ENCODE data around the gene HMCN2.

Gene HMCN2

DNA sequence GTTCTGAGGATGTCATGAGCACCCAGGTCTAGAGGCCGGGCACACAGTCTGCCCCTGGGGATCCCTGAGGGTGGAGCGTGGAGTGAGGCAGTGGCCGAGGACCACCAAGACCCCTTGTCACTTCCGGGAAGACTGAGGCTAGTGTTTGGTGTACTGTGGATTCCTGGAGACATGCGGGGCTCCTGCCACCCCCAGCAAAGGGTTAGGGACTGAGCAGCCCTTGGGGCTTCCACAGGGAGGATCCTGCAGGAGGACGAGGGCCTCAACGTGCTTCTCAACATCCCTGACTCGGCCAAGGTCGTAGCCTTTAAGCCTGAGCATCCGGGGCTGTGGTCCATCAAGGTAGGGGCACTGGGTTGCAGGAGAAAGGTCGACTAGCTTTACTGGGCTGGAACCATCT lies 29.9 kb downstream of the HMCN2 start:
- H3K27me3 ChIP-seq (replicated peaks; ENCODE audit: insufficient read depth, low read length) = peaks cover 61% of the 10 kb centered on the region
- no peaks in the 10 kb centered on the region for H3K9me2 ChIP-seq (replicated peaks; ENCODE audit: insufficient read depth, low read length)
- no peaks in the 10 kb centered on the region for H4K20me1 ChIP-seq (ENCODE audit: insufficient read depth, low read length)
- no peak overlapping the region for H3K9ac ChIP-seq (ENCODE audit: low read length)
- H3K4me2 ChIP-seq (ENCODE audit: low read depth, low read length) = no peak overlapping the region
- no peak overlapping the region for H3K4me3 ChIP-seq (ENCODE audit: low read length)
- TF ChIP-seq, protein P1, sequence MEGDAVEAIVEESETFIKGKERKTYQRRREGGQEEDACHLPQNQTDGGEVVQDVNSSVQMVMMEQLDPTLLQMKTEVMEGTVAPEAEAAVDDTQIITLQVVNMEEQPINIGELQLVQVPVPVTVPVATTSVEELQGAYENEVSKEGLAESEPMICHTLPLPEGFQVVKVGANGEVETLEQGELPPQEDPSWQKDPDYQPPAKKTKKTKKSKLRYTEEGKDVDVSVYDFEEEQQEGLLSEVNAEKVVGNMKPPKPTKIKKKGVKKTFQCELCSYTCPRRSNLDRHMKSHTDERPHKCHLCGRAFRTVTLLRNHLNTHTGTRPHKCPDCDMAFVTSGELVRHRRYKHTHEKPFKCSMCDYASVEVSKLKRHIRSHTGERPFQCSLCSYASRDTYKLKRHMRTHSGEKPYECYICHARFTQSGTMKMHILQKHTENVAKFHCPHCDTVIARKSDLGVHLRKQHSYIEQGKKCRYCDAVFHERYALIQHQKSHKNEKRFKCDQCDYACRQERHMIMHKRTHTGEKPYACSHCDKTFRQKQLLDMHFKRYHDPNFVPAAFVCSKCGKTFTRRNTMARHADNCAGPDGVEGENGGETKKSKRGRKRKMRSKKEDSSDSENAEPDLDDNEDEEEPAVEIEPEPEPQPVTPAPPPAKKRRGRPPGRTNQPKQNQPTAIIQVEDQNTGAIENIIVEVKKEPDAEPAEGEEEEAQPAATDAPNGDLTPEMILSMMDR (IDR thresholded peaks at IDR 0.05; ENCODE audit: low read length) = no peak
- TF ChIP-seq EZH2 (optimal IDR thresholded peaks at IDR 0.05; ENCODE audit: low read depth, low read length) (no peak), EZH2phosphoT487 (IDR thresholded peaks at IDR 0.05; ENCODE audit: low read length) (no peak)
- H2AFZ ChIP-seq (ENCODE audit: low read length) = no peak overlapping the region
- H3K27ac ChIP-seq (ENCODE audit: low read length) = no peak overlapping the region
- H3F3A ChIP-seq (ENCODE audit: insufficient read depth, low read length) = no peaks in the 10 kb centered on the region
- no peaks in the 10 kb centered on the region for H3K79me2 ChIP-seq (ENCODE audit: low read length)
- DNase-seq = no peak
- H3K9me3 ChIP-seq (replicated peaks; ENCODE audit: insufficient read depth, low read length) = no peaks in the 10 kb centered on the region
- H3K36me3 ChIP-seq (replicated peaks; ENCODE audit: insufficient read depth, low read length) = no peaks in the 10 kb centered on the region
- H3K4me1 ChIP-seq (ENCODE audit: low read length) = no peaks in the 10 kb centered on the region

DNA sequence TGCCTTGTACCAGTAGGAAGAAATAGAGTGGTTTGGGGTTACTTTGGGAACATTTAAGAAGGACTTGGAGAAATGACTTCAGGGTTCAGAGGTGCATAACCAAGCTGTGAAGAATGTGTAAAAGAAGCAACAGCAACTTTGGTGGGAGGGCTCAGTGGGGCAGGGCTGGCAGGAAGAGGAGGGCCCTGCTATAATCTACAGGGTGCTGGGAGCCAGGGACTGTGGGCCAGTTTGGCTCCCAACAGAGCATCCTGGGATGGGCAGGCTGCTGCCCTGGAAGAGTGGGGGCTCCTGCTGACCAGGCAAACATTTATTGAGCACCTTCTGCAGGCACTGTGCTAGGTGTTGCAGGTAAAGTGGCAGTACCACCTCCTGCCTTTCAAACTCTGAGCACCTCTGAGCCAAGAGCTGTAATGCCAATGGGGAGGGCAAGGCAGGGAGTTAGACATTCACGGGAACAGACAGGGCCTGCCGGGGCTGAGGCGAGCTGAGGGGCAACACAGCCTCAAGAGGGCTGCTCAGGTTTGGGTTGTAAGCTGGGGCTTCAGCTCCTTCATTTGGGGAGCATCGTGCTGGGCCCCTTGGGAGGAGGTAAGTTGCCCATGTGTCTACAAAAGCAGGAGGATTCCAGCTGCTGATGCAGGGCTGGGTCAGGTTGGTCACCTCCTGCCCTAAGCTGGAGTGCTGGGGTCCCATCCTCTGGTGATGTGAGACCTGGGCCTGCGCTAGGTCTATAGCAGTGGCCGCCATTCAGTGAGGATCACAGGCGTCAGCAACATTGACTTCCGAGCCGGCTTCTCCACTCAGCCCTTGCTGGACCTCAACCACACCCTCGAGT lies 30.6 kb downstream of the HMCN2 start:
- H4K20me1 ChIP-seq (ENCODE audit: insufficient read depth, low read length) = no peaks in the 10 kb centered on the region
- H3F3A ChIP-seq (ENCODE audit: insufficient read depth, low read length) = no peaks in the 10 kb centered on the region

GRCh38 chr9:130296783-130297055 lies 31.2 kb downstream of the HMCN2 start:
- Histone ChIP-seq H3K4me3 (ENCODE audit: low read length) (no peak overlapping the region), H3K4me2 (ENCODE audit: low read depth, low read length) (no peak overlapping the region), H2AFZ (ENCODE audit: low read length) (no peak overlapping the region), H3K9me2 (replicated peaks; ENCODE audit: insufficient read depth, low read length) (no peaks in the 10 kb centered on the region), H3K27ac (ENCODE audit: low read length) (no peak overlapping the region), H3K27me3 (replicated peaks; ENCODE audit: insufficient read depth, low read length) (peaks cover 54% of the 10 kb centered on the region), H3K36me3 (replicated peaks; ENCODE audit: insufficient read depth, low read length) (no peaks in the 10 kb centered on the region), H3K9ac (ENCODE audit: low read length) (no peak overlapping the region), H3K9me3 (replicated peaks; ENCODE audit: insufficient read depth, low read length) (no peaks in the 10 kb centered on the region), H3F3A (ENCODE audit: insufficient read depth, low read length) (no peaks in the 10 kb centered on the region), H3K79me2 (ENCODE audit: low read length) (no peaks in the 10 kb centered on the region), H4K20me1 (ENCODE audit: insufficient read depth, low read length) (no peaks in the 10 kb centered on the region), H3K4me1 (ENCODE audit: low read length) (no peaks in the 10 kb centered on the region)
- no peak for DNase-seq
- TF ChIP-seq EZH2phosphoT487 (IDR thresholded peaks at IDR 0.05; ENCODE audit: low read length) = no peak

More for the DNA sequence above, 30.6 kb downstream of the HMCN2 start:
- no peaks in the 10 kb centered on the region for H3K79me2 ChIP-seq (ENCODE audit: low read length)
- peaks cover 54% of the 10 kb centered on the region for H3K27me3 ChIP-seq (replicated peaks; ENCODE audit: insufficient read depth, low read length)
- H2AFZ ChIP-seq (ENCODE audit: low read length) = no peak overlapping the region
- no peak overlapping the region for H3K27ac ChIP-seq (ENCODE audit: low read length)
- H3K4me1 ChIP-seq (ENCODE audit: low read length) = no peaks in the 10 kb centered on the region
- no peak overlapping the region for H3K9ac ChIP-seq (ENCODE audit: low read length)
- TF ChIP-seq, protein P1 (IDR thresholded peaks at IDR 0.05; ENCODE audit: low read length) = no peak
- TF ChIP-seq EZH2phosphoT487 (IDR thresholded peaks at IDR 0.05; ENCODE audit: low read length) (no peak), EZH2 (optimal IDR thresholded peaks at IDR 0.05; ENCODE audit: low read depth, low read length) (no peak)
- no peak overlapping the region for H3K4me2 ChIP-seq (ENCODE audit: low read depth, low read length)
- H3K9me3 ChIP-seq (replicated peaks; ENCODE audit: insufficient read depth, low read length) = no peaks in the 10 kb centered on the region
- DNase-seq = no peak
- no peaks in the 10 kb centered on the region for H3K36me3 ChIP-seq (replicated peaks; ENCODE audit: insufficient read depth, low read length)
- no peaks in the 10 kb centered on the region for H3K9me2 ChIP-seq (replicated peaks; ENCODE audit: insufficient read depth, low read length)
- H3K4me3 ChIP-seq (ENCODE audit: low read length) = no peak overlapping the region

- no peak overlapping the region for H3K9ac ChIP-seq (ENCODE audit: low read length)
- peaks cover 52% of the 10 kb centered on the region for H3K27me3 ChIP-seq (replicated peaks; ENCODE audit: insufficient read depth, low read length)
Observed at GRCh38 chr9:130297371-130297770, 31.8 kb downstream of the HMCN2 start.

More at GRCh38 chr9:130297371-130297770, 31.8 kb downstream of the HMCN2 start:
- Histone ChIP-seq H3K36me3 (replicated peaks; ENCODE audit: insufficient read depth, low read length) (no peaks in the 10 kb centered on the region), H3K79me2 (ENCODE audit: low read length) (no peaks in the 10 kb centered on the region), H2AFZ (ENCODE audit: low read length) (no peak overlapping the region), H3K9me2 (replicated peaks; ENCODE audit: insufficient read depth, low read length) (no peaks in the 10 kb centered on the region), H3F3A (ENCODE audit: insufficient read depth, low read length) (no peaks in the 10 kb centered on the region), H3K4me3 (ENCODE audit: low read length) (no peak overlapping the region), H3K4me1 (ENCODE audit: low read length) (no peaks in the 10 kb centered on the region), H3K27ac (ENCODE audit: low read length) (no peak overlapping the region), H3K4me2 (ENCODE audit: low read depth, low read length) (no peak overlapping the region), H4K20me1 (ENCODE audit: insufficient read depth, low read length) (no peaks in the 10 kb centered on the region), H3K9me3 (replicated peaks; ENCODE audit: insufficient read depth, low read length) (no peaks in the 10 kb centered on the region)
- no peak for DNase-seq
- TF ChIP-seq EZH2phosphoT487 (IDR thresholded peaks at IDR 0.05; ENCODE audit: low read length) = no peak
- TF ChIP-seq, protein P1 (IDR thresholded peaks at IDR 0.05; ENCODE audit: low read length) = no peak
- no peak for TF ChIP-seq EZH2 (optimal IDR thresholded peaks at IDR 0.05; ENCODE audit: low read depth, low read length)
